Loucy (cell line): Measurements from ENCODE around the gene GSX1.

Source experiments
- H2AFZ ChIP-seq: fragments of 200-600 bp; sonication (generic); 2 replicates; pipeline ENCODE4 v1.6.0; 2016; ENCODE audit warnings: antibody characterized with exemption, mild to moderate bottlenecking, low read length, moderate library complexity
- H3F3A ChIP-seq: fragments of 200-600 bp; 2 replicates; pipeline ENCODE4 v1.6.0; 2016; ENCODE audit warnings: antibody characterized with exemption, low read depth, mild to moderate bottlenecking
- H3K27me3 ChIP-seq: fragments of 200-600 bp; sonication (generic); 2 replicates; pipeline ENCODE4 v1.6.1; 2014; ENCODE audit warnings: low read length, mild to moderate bottlenecking; ENCODE audit not compliant: insufficient read depth, poor library complexity, severe bottlenecking
- H3K36me3 ChIP-seq: fragments of 200-600 bp; sonication (generic); 2 replicates; pipeline ENCODE4 v1.6.1; 2016; ENCODE audit warnings: low read length; ENCODE audit not compliant: insufficient read depth
- H3K4me1 ChIP-seq: fragments of 200-600 bp; sonication (generic); 2 replicates; pipeline ENCODE4 v1.5.1; 2014; ENCODE audit warnings: low read length, mild to moderate bottlenecking; ENCODE audit not compliant: insufficient read depth, poor library complexity, severe bottlenecking
- H3K4me2 ChIP-seq: fragments of 200-600 bp; sonication (generic); 2 replicates; pipeline ENCODE4 v1.6.0; 2014; ENCODE audit warnings: antibody characterized with exemption, low read length, low read depth, mild to moderate bottlenecking; ENCODE audit not compliant: poor library complexity, severe bottlenecking
- H3K4me3 ChIP-seq: fragments of 200-600 bp; sonication (generic); 2 replicates; pipeline ENCODE4 v1.5.1; 2014; ENCODE audit warnings: low read length, mild to moderate bottlenecking, mixed read lengths; ENCODE audit not compliant: poor library complexity, severe bottlenecking
- H3K79me2 ChIP-seq: fragments of 200-600 bp; sonication (generic); 2 replicates; pipeline ENCODE4 v1.6.1; 2014; ENCODE audit warnings: low read length; ENCODE audit not compliant: insufficient read depth
- H3K9ac ChIP-seq: fragments of 200-600 bp; sonication (generic); 2 replicates; pipeline ENCODE4 v1.6.0; 2014; ENCODE audit warnings: mild to moderate bottlenecking, low read depth, low read length, moderate library complexity; ENCODE audit not compliant: poor library complexity, severe bottlenecking
- H3K9me2 ChIP-seq: fragments of 200-600 bp; sonication (generic); replicated peaks from 2 replicates; pipeline ENCODE4 v1.6.1; 2016; ENCODE audit warnings: low read depth, low read length, mixed read lengths
- H3K9me3 ChIP-seq: fragments of 200-600 bp; sonication (generic); 2 replicates; pipeline ENCODE4 v1.6.1; 2014; ENCODE audit warnings: mild to moderate bottlenecking, antibody characterized with exemption, low read length, low read depth; ENCODE audit not compliant: insufficient read depth
- H4K20me1 ChIP-seq: fragments of 200-600 bp; sonication (generic); 2 replicates; pipeline ENCODE4 v1.6.0; 2014; ENCODE audit warnings: antibody characterized with exemption, low read length, mild to moderate bottlenecking; ENCODE audit not compliant: insufficient read depth, poor library complexity, severe bottlenecking
- CTCF ChIP-seq: fragments of 200-600 bp; sonication (generic); conservative IDR thresholded peaks from 2 replicates; pipeline ENCODE4 v1.5.1; 2014; ENCODE audit warnings: mild to moderate bottlenecking, antibody characterized with exemption, low read length
- EZH2phosphoT487 ChIP-seq: fragments of 200-600 bp; IDR thresholded peaks from 2 replicates; pipeline ENCODE4 v1.6.1; 2018; ENCODE audit warnings: antibody characterized with exemption, mild to moderate bottlenecking, moderate library complexity, borderline replicate concordance

The GSX1 gene

DNA sequence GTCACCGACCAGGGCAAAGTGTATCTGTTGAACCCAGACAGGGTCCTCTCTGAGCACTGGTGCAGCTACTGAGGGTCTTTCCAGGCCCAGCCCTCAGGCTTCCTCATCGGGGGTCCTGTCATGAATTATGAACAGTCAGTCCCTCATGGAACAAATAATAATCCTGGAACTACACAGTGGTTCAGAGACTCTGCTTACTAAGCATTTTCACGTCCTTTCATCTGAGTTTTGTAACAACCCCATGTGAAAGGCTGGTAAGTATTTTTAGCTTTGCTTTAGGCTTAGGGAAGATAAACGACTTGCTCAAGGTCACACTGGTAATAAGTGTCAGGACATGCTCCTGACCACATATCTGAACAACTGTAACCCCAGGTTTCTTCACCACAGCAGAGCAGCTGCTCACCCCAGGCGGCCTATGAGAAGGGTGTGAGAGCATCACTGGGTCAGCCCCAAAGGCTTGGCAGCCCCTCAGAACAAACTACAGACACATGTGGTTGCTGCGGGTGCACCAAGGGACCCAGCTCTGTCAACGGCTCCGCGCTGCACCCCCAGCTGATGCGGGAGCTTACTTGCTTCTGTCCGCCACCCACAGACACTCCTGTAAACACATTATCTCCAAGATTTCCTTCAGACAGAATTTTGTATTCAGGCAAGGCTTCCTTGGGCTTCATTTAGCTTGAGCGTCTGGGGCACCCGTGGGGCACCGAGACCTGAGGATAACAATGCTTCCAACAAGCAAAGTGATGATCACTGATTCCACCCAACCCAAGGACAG, 19.4 kb upstream of the GSX1 start:
- Histone ChIP-seq H3K4me1 (peaks cover 3% of the 10 kb centered on the region), H4K20me1 (no peaks in the 10 kb centered on the region), H3K36me3 (no peaks in the 10 kb centered on the region), H3K9me2 (no peaks in the 10 kb centered on the region), H3F3A (no peaks in the 10 kb centered on the region), H3K79me2 (no peaks in the 10 kb centered on the region), H3K9me3 (no peaks in the 10 kb centered on the region), H3K9ac (no peak overlapping the region), H2AFZ (no peak overlapping the region), H3K4me2 (no peak overlapping the region), H3K27me3 (no peaks in the 10 kb centered on the region), H3K4me3 (no peak overlapping the region)
- TF ChIP-seq CTCF (no peak), EZH2phosphoT487 (no peak)

GRCh38 chr13:27774169-27774568, 18.1 kb upstream of the GSX1 start:
- H3K79me2 ChIP-seq = no peaks in the 10 kb centered on the region
- H3K4me2 ChIP-seq = no peak overlapping the region
- no peaks in the 10 kb centered on the region for H3F3A ChIP-seq
- H3K27me3 ChIP-seq = no peaks in the 10 kb centered on the region
- H3K36me3 ChIP-seq = no peaks in the 10 kb centered on the region
- H3K9ac ChIP-seq = no peak overlapping the region
- no peaks in the 10 kb centered on the region for H4K20me1 ChIP-seq
- H3K9me2 ChIP-seq = no peaks in the 10 kb centered on the region
- H3K4me1 ChIP-seq = peaks cover 3% of the 10 kb centered on the region
- H3K4me3 ChIP-seq = no peak overlapping the region
- H2AFZ ChIP-seq = no peak overlapping the region
- no peaks in the 10 kb centered on the region for H3K9me3 ChIP-seq
- TF ChIP-seq CTCF (no peak), EZH2phosphoT487 (no peak)

- no peaks in the 10 kb centered on the region for H3K9me2 ChIP-seq
- H4K20me1 ChIP-seq = no peaks in the 10 kb centered on the region
- H3K27me3 ChIP-seq = no peaks in the 10 kb centered on the region
- no peaks in the 10 kb centered on the region for H3K79me2 ChIP-seq
- H3F3A ChIP-seq = no peaks in the 10 kb centered on the region
- TF ChIP-seq EZH2phosphoT487 = no peak
- TF ChIP-seq CTCF = no peak
- H3K36me3 ChIP-seq = no peaks in the 10 kb centered on the region
- no peak overlapping the region for H3K9ac ChIP-seq
- no peak overlapping the region for H3K4me3 ChIP-seq
- H2AFZ ChIP-seq = no peak overlapping the region
- peaks cover 3% of the 10 kb centered on the region for H3K4me1 ChIP-seq
- H3K4me2 ChIP-seq = no peak overlapping the region
- H3K9me3 ChIP-seq = no peaks in the 10 kb centered on the region
These were observed 17.6 kb upstream of the GSX1 start for GRCh38 chr13:27774651-27775050.
